Upper lobe of left lung (tissue), 4 donors: ENCODE results near the gene MAMLD1.

Experiments used
- CTCF ChIP-seq, 6 experiments: fragments of 450-650 bp in 4 of 6; fragments of 200-600 bp in 2 of 6; sonication (generic) in 2 of 6; IDR thresholded peaks; one replicate each; pipeline ENCODE4 v1.5.1; 2016 to 2019; ENCODE audit warnings: antibody characterized with exemption in 6 of 6
- POLR2A ChIP-seq, 4 donors: fragments of 450-650 bp; IDR thresholded peaks; one replicate each; pipeline ENCODE4 v1.5.1; 2016 to 2017; ENCODE audit warnings: antibody characterized with exemption in 4 of 4, mild to moderate bottlenecking in 2 of 4
- POLR2AphosphoS5 ChIP-seq, 2 donors: sonication (generic); formaldehyde crosslinking; IDR thresholded peaks; one replicate each; pipeline ENCODE4 v1.5.1; 2017; ENCODE audit warnings: antibody characterized with exemption in 2 of 2

GRCh38 chrX:150489359-150490015 is 126.4 kb downstream of the MAMLD1 start:
- TF ChIP-seq POLR2A (IDR thresholded peaks at IDR 0.05): no peak
- TF ChIP-seq CTCF (IDR thresholded peaks at IDR 0.05): no peak
- TF ChIP-seq POLR2AphosphoS5 (IDR thresholded peaks at IDR 0.05): no peak
